Measurements from ENCODE around the gene FOXK2.

The FOXK2 gene

DNA sequence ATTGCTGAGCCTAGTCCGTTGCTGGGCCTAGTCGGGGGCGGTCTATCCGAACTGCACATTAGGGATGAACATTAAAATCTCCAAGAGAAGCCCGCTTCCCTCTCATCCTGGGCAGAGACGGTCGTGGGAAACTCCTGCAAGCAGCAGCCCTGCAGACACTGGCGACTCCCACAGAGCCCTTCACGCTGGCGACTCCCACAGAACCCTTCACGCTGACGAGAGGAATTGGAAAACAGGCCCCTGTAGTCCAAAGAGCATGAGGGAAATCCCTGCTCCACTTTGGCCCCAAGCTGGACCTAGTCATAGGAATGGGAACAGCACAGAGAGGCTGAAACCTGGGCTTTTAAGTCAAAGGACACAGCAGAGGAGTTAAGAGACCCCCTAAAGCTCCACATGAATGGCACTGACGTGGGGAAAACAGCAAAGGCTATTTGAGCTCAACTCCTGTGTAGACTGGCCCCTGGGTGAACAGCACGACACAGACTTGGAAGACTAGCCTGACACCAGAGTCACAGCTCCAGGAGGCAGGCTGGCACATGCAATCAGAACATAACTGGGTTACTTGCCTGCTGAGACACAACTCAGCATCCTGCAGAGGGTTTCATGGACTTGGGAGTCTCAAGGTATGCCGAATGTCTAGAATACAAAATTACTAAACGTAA, 86.5 kb downstream of the FOXK2 start:
- DNase-seq (ENCODE audit: low read depth in 2 of 2), result no peak

DNA sequence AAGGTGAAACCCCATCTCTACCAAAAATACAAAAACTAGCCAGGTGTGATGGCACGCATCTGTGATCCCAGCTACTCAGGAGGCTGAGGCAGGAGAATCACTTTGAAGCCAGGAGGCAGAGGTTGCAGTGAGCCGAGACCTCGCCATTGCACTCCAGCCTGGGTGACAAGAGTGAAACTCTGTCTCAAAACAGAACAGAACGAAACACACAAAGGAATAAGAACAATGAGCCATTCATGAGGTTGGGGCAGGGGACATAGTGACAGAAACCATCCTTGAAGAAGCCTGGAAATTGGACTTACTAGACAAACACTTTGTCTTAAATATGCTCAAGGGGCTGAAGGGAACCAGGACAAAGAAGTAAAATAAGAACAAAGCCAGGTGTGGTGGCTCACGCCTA, 89.3 kb downstream of the FOXK2 start:
- DNase-seq (ENCODE audit: low read depth in 2 of 2), result no peak

DNA sequence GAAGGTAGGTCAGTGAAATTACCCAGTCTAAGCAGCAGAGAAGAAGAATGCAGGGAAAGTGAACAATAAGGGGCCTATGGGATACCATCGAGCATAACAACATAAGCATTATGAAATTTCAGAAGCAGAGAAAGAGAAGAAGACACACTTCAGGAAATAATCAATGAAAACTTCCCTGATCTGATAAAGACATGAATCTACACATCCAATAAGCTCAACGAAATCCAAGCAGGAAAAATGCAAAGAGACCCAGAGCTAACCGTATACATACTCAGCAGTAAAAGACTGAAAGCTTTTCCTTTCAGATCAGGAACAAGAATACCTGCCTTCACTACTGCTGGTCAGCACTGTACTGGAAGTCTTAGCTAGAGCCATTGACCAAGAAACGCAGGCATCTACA, 90.1 kb downstream of the FOXK2 start:
- no peak for DNase-seq (ENCODE audit: low read depth in 2 of 2)

DNA sequence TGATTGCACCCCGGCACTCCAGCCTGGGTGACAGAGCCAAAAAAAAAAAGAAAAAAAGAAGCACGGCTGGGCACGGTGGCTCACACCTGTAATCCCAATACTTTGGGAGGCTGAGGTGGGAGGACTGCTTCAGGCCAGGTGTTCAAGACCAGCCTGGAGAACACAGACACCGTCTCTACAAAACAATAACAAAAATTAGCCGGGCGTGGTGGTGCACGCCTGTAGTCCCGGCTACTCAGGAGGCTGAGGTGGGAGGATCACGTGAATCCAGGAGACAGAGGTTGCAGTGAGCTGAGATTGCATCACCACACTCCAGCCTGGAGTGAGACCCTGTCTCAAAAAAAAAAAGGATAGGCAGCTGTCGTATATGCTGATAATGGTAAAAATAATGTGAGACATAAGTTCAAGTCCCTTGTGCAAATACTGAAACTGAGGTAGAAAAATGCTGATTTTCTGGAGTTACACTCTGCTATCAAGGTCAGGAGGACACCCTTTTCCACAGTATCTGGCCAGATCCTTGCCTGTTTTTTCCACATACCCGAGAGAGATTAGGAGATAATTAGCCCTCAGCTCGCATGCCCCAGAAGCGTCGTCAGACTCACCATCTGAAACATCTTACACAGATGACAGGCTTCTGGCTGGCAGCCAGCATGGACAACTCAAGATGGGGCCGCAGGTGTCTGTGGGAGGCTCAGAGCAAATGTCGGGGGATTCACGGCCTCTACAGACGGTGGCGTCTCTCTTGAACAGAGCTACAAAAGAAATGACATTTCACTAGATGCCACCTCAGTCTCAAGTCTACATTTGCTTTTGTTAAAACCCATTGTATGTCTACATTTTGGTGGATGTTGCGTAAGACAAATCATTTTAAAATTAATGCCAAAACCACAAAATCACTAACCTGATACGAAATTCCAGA, 91.9 kb downstream of the FOXK2 start:
- DNase-seq (ENCODE audit: low read depth in 2 of 2), result no peak

DNA sequence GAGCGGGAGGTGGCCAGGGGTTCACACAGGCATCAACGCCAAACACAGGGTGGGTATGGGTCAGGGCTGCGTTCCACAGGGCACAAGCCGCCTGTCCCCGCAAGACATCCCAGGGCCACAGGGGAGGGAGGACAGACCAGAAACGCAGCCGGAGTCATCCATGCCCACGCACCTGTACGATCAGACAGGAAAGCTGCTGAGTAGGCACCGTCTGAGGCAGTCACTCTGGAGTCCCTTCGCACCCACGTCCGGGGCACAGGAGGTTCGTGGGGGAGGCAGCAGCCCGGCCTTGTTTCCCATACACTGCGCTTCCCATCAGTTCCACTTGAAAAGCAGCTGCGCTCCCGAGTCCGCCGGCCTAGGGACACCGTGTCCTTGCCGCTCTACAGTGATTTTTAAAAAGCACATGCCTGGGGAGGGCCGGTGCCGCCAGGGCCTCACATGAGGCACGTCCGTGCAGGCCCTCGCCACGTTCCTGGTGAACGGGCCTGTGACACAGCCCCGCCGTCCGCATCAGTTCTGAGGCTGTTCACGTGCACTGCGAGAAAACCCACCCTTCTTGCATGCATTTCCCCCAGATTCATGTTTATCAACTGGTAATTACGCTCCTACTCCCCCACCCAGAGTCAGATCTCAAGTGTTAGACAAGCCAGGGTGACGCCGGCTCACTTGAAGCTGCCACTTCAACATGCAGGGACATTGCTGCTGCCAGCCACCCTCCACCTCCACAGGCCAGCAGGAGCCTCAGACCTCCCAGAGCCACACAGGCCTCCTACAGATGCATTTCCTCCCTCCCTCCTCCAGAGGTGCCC, 94.0 kb downstream of the FOXK2 start:
- no peak for DNase-seq (ENCODE audit: low read depth in 2 of 2)

DNA sequence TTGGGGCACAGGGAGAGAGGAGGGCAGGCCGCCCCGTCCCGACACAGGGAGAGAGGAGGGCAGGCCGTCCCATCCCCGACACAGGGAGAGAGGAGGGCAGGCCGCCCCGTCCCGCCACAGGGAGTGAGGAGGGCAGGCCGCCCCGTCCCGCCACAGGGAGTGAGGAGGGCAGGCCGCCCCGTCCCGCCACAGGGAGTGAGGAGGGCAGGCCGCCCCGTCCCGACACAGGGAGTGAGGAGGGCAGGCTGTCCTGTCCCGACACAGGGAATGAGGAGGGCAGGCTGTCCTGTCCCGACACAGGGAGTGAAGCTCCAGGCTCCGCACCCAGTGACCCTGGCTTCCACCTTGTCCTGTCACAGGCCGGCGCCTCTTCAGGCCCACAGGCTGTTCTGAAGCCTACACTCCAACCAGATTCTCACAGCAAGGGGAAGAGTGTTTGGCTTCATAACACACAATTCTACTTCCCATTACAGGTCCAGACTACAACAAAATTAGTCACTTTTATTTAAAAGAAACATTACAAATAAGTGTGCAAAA, 94.6 kb downstream of the FOXK2 start:
- no peak for DNase-seq (ENCODE audit: low read depth in 2 of 2)

DNA sequence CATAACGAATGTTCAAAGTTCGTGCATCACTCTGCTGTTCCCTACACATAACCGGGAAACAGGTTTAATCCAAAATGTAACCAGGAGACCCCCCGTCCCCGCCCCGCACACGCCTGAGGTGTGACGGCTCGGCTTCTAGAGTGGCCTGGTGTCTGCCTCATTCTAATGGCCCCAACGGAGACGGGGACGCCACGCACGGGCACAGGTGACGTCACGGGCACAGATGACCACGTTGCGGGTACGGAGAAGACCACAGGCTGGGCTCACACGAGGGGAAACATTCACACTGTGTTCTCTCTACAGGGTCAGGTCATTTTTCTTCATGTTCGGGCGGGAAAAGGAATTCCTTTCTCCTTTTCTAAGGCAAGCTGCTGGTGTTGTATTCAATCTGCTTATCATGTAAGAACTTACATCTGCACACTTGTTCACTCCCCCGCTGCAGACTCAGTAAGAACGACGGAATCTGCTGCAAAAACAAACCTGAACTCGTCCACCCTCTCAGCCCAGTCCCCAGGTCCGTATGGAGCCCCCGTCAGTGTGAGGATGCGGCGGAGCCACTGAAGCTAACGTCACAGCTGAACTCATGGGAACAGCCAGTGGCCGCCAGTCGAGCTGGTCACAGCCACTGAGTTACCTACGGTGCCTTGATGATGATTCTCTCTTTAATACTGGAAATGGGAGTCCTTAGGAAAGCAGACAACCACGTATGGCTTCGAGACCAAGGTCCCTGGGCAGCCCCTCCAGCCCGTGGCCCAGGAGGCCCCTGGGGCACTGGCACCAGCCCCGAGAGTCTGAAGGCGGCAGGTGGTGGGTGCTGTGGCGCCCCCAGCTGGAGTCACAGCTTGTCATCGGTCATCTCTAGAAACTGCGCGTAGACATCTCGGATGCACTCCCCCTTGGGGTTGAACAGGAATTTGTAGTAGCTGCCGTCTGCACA, 95.8 kb downstream of the FOXK2 start:
- DNase-seq (ENCODE audit: low read depth in 2 of 2), result no peak

DNA sequence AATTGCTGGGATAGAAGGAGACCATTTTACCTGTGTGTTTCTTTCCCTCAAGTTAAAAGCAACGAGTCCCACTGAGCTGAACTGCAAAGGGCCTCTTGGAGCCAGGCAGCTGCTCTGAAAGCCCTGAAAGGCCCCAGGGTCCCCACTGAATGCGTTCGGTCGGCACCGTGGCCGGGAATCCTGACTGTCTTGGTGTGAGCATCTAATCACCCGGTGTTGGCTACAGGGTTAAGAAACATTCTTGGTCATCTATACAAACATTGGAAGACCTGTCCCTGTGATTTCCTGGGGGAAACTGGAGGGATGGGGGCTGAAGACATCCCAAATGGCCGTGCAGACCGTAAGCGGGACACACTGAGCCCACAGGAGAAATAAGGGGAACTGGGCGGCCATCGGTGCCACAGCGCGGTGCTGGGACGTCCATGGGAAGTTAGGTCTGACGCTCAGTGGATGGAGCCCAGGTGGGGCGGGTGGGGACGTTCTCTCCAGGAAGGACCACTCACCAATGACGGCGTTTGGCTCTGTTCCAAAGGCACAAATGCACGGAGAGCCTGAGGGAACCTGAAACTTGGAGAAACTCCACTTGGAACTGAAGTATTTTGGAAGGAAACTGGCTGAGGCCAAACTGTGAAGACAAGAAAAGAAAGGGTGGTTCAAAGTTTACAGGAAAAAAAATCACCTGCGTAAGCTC, 96.6 kb downstream of the FOXK2 start:
- no peak for DNase-seq (ENCODE audit: low read depth in 2 of 2)

DNA sequence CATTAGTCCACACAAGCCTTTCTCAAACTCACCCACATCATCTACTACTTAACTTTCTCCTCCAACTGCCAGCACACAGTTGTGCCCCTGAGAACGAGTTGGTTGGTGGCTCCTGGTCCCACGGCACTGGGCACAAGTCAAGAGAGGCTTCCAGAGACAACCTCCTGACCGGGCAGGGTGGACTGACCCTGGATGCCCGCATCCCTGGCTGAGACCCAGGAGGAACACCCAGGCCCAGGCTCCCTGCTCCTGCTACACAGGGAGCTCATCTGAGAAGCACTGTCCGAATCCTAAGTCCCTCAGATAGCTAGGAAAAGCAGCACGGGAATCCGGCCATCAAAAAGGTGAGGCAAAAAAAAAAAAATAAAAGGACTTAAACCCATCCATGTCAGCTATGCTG, 99.7 kb downstream of the FOXK2 start:
- DNase-seq (ENCODE audit: low read depth in 2 of 2), result no peak

DNA sequence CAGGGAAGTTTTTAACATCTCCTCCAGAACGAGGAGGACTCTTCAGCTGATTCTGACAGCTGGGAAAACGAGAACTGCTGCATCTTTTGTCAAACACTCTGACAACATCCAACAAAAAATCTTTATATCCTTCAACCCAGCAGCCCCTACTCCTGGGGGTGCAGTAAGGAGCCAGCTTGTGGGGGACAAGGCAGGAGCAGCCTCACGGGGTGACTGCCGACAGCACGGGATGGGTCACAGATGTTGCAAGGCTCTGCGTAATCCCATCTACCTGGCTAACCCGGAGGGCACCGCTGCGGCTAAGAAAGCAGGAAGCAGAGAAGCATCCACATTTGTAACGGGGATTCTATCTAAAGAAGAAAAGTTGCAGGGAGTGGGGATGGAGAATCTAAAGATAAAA, 100.1 kb downstream of the FOXK2 start:
- DNase-seq (ENCODE audit: low read depth in 2 of 2), result no peak

DNA sequence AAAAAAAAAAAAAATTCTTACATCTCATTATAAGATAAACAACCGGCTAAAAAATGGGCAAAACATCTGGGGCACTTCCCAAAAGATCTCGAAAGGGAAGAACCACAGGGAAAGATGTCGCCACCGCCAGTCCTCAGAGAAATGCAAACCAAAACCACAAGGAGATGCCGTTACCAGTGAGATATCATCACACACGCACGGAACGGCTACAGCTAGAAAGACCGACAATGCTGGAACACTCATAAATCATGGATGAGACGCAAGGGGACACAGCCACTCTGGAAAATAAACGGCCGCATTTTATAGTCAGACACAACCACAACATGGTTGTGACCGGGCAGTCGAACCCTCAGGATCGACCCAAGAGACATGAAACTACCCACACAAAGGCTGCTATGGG, 104.2 kb downstream of the FOXK2 start:
- no peak for DNase-seq (ENCODE audit: low read depth in 2 of 2)

DNA sequence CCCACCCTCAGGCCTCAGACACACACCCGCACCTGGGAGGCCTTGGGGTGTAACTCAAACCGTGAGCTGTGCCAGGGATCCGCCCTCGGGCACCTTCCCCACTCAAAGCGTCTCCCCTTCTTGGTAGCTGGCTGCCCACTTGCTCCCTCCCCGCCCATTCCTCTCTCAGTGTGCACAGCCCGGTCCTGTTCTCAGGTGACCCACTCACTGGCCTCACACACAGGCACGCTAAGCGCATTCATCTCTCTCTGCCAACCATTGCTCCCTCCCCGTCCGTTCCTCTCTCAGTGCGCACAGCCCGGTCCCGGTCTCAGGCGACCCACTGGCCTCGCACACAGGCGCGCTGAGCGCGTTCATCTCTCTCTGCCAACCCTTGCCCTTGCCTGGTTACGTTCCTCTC, 107.9 kb downstream of the FOXK2 start:
- DNase-seq (ENCODE audit: low read depth in 2 of 2), result no peak

DNA sequence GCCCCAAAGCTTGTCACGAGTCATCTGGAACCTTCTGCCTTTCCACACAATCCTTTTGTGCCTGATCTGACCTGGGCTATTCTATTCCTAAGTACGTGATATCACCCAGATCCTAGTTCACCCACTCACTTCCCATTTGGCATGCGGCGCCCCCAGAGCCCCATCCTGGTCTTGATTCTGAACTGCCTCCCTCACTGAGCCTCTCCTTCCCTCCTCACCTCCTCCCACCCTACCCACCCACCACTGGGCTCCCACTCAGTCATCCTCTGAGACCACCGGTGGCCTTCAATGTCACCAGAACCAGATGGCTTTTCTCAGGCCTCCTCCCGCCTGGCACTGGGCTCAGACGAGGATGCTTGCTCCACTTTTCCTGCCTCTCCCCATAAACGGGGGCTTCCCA, 110.2 kb downstream of the FOXK2 start:
- DNase-seq (ENCODE audit: low read depth in 2 of 2), result no peak

DNA sequence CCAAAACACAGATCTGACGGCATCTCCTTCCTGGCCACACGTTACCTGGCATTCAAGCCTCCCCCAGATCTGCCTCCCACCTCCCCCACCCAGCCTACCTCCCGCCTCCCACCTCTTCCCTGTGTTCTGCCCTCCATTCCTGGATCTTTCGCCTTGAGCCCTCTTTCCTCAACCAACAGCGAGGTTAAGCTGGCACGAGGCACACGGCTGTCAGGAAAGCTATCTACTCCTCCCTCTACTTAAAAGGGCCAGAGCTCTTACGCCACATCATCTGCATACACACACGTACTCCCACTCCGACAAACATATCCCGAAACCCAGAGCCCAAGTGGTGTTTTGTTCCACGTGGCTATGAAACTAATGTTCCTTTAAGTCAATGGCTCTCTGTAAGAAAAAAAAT, 110.7 kb downstream of the FOXK2 start:
- no peak for DNase-seq (ENCODE audit: low read depth in 2 of 2)

DNA sequence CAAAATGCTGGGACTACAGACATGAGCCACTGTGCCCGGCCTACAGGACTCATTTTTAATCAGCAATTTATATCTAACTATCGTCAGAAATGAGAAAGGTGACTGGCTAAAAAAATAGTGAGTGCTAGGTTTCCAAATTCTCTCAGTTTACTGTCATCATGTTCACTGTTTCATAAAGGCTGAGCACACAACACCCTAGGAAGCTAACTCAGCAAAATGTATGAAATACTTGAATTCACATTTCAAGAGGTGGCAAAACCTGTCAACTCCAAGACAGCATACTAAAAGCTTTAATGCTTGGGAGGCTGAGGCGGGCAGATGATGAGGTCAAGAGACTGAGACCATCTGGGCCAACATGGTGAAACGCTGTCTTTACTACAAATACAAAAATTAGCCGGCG, 112.0 kb downstream of the FOXK2 start:
- DNase-seq (ENCODE audit: low read depth in 2 of 2), result no peak

DNA sequence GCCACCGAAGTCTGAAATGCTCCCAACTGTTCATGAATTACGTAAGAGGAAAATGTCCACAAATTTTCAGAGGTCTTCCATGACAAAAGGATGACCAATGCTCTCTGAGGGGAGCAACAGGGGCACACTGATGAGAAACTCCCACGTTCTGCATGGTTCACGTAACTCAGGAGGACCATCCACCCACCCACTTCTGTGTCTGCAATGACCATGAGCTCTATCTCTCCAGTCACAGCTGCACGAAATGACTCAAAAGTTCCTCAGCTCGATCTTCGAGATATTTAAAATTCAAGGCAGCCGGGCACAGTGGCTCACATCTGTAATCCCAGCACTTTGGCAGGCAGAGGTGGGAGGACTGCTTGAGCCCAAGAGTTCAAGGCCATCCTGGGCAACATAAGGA, 112.9 kb downstream of the FOXK2 start:
- DNase-seq (ENCODE audit: low read depth in 2 of 2), result no peak

DNA sequence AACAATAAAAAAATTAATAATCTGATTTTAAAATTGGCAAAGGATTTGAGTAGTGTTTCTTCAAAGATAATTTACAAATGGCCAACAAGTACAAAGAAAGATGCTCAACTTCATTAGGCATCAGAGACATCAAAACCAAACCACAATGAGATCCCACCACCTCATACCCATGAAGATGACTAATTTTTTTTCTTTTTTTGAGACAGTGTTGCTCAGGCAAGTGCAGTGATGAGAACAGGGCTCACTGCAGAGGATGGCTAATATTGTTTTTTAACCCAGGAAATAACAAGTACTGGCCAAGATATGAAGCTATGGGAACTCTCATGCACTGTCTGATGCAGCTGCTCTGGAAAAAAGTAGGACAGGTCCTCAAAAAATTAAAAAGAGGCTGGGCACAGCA, 113.8 kb downstream of the FOXK2 start:
- no peak for DNase-seq (ENCODE audit: low read depth in 2 of 2)

DNA sequence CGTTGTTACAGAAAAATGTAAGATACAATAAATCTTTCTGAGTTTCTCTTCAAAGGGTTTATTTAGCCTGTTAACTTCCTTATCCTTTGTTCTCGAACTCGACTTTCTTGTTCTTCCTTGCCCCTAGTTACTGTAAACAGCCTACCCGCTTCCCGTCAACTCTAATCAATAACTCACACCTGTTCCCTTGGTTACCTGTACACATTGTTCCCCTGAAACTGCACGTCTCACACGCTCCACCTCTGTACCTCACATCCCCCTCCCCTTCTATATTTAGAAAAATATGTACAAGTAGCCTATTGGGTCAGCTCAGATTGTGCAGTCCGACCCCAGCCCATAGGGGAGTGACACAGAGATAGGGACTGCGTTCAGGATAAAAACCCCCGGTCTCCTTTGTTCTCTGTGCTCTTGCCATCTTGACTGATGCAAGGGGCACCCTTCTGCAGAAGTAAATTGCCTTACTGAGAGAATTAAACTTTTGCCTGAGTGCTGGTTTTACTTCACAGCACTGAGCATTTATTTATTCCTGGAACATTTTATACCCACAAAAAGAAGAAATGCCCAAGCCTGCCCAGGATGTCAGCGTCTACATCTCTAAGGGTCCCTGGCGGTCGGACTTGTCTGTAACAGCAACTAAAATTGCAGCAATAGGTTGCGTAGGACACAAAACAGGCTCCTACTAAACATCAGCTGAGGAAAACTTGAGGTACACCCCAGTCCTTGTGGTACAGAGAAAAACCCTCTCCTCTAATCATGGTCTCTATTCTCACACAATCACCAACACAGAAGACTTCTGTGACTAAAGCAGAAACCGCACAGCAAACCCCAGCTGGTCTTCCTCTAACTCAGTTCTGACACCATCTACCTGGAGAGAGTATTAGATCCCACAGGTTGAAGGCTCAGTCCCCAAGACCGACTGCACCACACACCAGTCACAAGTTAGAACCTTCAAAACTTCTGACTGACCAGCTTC, 117.4 kb downstream of the FOXK2 start:
- no peak for DNase-seq (ENCODE audit: low read depth in 2 of 2)

DNA sequence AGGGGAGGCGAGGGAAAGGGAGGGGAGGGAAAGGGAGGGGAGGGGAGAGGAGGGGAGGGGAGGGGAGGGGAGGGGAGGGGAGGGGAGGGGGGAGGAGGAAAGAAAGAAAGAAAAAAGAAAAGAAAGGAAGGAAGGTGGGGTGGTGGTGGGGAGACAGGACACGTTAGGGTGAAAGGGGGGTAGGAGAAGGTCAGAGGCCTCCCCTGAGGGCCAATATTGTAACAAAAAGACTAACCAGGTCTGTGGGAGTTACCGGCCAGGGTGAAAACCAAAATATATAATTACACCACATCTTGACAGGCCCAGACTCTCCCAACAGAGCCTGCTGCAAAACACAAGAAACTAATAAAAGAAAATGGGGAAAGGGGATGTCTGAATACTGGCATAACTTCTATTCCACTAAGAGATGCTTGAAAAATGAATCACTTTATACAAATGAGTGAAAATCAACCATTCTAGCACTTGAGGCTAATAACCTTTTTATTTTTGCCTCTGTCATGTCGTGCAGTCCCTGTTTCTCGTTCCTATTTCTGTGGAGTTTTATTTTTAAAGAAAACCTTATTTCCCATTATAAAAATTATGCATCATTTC, 118.7 kb downstream of the FOXK2 start:
- DNase-seq (ENCODE audit: low read depth in 2 of 2), result no peak
